Breast epithelium (tissue), 3 donors: Measurements from ENCODE around the gene MFSD11.

Experiments
- POLR2AphosphoS5 ChIP-seq, 3 donors: sonication (generic); formaldehyde crosslinking; IDR thresholded peaks; one replicate each; pipeline ENCODE4 v1.6.1; 2017; ENCODE audit warnings: antibody characterized with exemption in 3 of 3
- TF ChIP-seq, protein P1 (sequence below), 3 donors: fragments of 450-650 bp; IDR thresholded peaks; one replicate each; pipeline ENCODE4 v1.5.1; 2016 to 2017; ENCODE audit warnings: antibody characterized with exemption in 3 of 3, mild to moderate bottlenecking in 3 of 3, moderate library complexity in 3 of 3

DNA sequence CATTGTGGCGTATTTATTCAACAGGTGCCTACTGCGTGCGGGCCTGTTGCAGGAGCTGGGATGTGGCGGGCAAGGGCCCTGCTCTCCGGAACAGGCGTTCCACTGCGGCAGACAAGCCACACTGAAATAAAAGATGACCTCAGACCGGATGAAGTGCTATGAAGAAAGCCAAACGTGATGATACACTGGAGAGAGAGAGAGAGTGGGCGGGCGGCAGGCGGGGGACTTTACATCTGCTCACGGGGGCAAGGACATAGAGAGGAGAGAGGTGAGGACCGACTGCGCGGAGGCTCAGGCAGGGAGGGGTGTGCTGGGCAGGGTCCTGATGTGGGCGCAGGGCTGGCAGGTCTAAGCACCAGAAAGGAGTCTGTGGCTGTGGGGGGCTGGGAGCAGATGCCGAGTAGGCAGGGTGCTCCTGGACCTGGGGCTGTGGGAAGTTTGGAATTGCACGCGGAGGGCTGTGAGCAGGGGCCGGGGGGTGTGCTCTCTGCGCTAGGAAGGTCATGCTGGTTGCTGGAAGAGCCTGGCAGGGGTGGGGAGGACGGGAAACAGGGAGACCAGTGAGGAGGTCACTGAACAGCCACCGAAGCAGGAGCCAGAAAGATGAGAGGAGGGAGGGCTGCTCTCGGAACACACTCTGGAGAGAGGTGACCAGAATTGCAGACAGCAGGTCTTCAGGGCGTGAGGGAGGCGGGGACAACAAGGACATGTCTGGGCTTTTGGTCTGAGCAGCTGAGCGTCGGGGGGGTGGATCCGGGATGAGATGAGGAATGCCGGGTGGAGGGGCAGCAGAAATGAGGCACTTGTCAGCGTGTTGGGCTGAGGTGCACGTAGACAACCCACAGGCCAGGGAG, 37.1 kb upstream of the MFSD11 start:
- TF ChIP-seq, protein P1, sequence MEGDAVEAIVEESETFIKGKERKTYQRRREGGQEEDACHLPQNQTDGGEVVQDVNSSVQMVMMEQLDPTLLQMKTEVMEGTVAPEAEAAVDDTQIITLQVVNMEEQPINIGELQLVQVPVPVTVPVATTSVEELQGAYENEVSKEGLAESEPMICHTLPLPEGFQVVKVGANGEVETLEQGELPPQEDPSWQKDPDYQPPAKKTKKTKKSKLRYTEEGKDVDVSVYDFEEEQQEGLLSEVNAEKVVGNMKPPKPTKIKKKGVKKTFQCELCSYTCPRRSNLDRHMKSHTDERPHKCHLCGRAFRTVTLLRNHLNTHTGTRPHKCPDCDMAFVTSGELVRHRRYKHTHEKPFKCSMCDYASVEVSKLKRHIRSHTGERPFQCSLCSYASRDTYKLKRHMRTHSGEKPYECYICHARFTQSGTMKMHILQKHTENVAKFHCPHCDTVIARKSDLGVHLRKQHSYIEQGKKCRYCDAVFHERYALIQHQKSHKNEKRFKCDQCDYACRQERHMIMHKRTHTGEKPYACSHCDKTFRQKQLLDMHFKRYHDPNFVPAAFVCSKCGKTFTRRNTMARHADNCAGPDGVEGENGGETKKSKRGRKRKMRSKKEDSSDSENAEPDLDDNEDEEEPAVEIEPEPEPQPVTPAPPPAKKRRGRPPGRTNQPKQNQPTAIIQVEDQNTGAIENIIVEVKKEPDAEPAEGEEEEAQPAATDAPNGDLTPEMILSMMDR (IDR thresholded peaks at IDR 0.05): no peak
- peak in 2 of 3 donors; percentile 41 to 47 for TF ChIP-seq POLR2AphosphoS5 (IDR thresholded peaks at IDR 0.05)
